Ascending aorta (tissue), 2 donors: ENCODE results near the gene RET. TPM values are rescaled to one million over a fixed set of nuclear protein-coding genes. Genes with fewer than 3 reads are reported as not detected.

Source experiments
- DNase-seq, 2 donors: peaks; one replicate each; pipeline ENCODE4 v3.0.0-alpha.2; 2019; ENCODE audit warnings: low spot score in 2 of 2
- H3K27ac ChIP-seq, 2 donors: fragments of 200-600 bp; sonication (generic); one replicate each; pipeline ENCODE4 v1.5.1; 2016 to 2017; ENCODE audit warnings: mild to moderate bottlenecking in 1 of 2
- H3K27me3 ChIP-seq: fragments of 200-600 bp; sonication (generic); one replicate; pipeline ENCODE4 v1.5.1; 2017
- H3K36me3 ChIP-seq, 2 donors: fragments of 200-600 bp; sonication (generic); one replicate each; pipeline ENCODE4 v1.5.1; 2016
- H3K4me1 ChIP-seq, 2 donors: fragments of 200-600 bp; sonication (generic); one replicate each; pipeline ENCODE4 v1.5.1; 2016 to 2017; ENCODE audit warnings: mild to moderate bottlenecking in 1 of 2
- H3K4me3 ChIP-seq, 2 donors: fragments of 200-600 bp; sonication (generic); one replicate each; pipeline ENCODE4 v1.5.1; 2016 to 2017; ENCODE audit warnings: mild to moderate bottlenecking in 1 of 2
- H3K9me3 ChIP-seq, 2 donors: fragments of 200-600 bp; sonication (generic); one replicate each; pipeline ENCODE4 v1.5.1; 2016
- CTCF ChIP-seq, 3 experiments: fragments of 200-600 bp in 2 of 3; fragments of 450-650 bp in 1 of 3; sonication (generic) in 2 of 3; IDR thresholded peaks; one replicate each; pipeline ENCODE4 v1.5.1; 2016 to 2019; ENCODE audit warnings: antibody characterized with exemption in 3 of 3, mild to moderate bottlenecking in 1 of 3, moderate library complexity in 1 of 3
- intact Hi-C: fragments of 100-400 bp; cut with DNase I; formaldehyde crosslinking; loops from one replicate; pipeline ENCODE4 v1.15.1; 2023
- total RNA-seq: library from RNA; depleted of rRNA; stranded (reverse); fragments of >200 nt; gene quantifications from one replicate; pipeline ENCODE4 v1.1.0, GENCODE V29; 2016

Gene RET
- not detected for total RNA-seq

DNA sequence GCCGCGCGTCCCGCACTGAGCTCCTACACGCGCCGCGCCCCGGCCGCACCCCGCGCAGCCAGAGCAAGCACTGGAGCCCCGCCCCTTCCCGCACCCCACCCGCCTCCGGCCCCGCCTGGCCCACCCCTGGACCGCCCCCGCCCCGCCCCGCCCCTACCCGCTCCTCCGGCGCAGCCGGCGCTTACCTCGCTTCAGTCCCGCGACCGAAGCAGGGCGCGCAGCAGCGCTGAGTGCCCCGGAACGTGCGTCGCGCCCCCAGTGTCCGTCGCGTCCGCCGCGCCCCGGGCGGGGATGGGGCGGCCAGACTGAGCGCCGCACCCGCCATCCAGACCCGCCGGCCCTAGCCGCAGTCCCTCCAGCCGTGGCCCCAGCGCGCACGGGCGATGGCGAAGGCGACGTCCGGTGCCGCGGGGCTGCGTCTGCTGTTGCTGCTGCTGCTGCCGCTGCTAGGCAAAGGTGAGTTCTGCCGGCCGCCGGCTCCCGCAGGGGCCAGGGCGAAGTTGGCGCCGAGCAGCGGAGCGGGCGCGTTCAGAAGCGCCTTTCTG is at the start of gene RET:
Gene RET, plus strand, starts transcription at position 194 of the 545 bp plus-strand sequence. Its CDS starts 190 bp downstream, at position 384.
- intact Hi-C loops, result no loop called here
- H3K27me3 ChIP-seq, result peaks cover 8% of the 10 kb centered on the region
- TF ChIP-seq CTCF (IDR thresholded peaks at IDR 0.05), result no peak

DNA sequence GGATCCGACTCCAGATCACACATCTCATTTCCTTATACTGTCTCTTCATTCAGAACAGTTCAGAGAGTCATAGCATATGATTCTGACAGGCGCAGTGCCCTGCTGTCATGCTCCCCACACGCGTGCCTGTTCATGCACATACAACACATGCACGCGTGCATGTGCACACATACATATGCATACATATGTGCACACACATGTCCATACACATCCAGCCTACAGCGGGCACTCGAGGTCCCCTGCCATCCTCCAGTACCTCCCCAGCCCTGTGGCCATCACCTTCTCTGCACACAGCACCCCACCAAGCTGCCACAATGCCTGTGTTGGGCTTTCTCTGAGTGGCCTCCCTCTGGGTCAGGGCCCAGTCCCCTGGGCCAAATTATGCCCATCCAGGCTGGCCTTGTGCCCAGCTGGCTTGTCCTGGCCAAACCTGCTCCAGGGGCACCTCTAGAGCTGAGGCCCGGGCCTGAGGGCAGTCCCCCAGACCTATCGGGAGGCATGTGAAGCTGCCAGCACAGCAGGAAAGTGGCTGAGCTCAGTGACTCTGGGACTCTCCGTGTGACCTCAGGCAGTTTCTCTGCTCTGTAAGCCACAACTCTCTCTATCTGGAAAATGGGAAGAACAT is 49.4 kb upstream of the RET start:
- Histone ChIP-seq H3K27me3 (no peaks in the 10 kb centered on the region), H3K27ac (no peak overlapping the region), H3K36me3 (no peaks in the 10 kb centered on the region), H3K4me3 (no peak overlapping the region), H3K9me3 (peaks cover 4 to 8% of the 10 kb centered on the region in 2 donors), H3K4me1 (no peaks in the 10 kb centered on the region)
- TF ChIP-seq CTCF (IDR thresholded peaks at IDR 0.05), result no peak
- intact Hi-C loops, result no loop called here
- DNase-seq, result no peak

More for the DNA sequence above, at the start of gene RET:
- no peaks in the 10 kb centered on the region for H3K9me3 ChIP-seq
- H3K36me3 ChIP-seq, result no peaks in the 10 kb centered on the region
- H3K27ac ChIP-seq, result no peak within 1 kb of the TSS
- H3K4me1 ChIP-seq, result peaks cover 0 to 4% of the 10 kb centered on the region in 2 donors
- DNase-seq, result no peak
- H3K4me3 ChIP-seq, result peak within 1 kb of the TSS; percentile 50 to 62

DNA sequence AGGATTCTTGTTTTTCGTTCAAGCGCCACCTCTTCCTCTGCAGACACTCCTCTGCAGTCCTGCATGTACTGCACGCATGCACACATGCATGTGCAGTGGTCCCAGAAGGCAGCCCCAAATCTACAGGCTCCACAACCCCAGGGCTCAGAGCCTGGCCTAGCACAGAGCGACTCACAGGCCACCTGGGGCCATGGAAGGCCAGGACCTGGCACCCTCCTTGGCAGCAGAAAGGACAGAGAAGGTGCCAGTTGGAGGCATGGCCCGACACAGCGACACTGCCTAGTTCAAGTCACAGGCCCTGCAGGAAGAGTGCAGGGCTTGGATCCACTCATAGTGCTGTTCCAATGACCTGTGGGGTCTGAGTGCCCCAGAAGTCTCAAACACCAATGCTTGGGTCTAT is 48.7 kb upstream of the RET start:
- no peak for DNase-seq
- TF ChIP-seq CTCF (IDR thresholded peaks at IDR 0.05), result no peak
- intact Hi-C loops, result no loop called here
- no peaks in the 10 kb centered on the region for H3K4me1 ChIP-seq
- H3K27me3 ChIP-seq, result no peaks in the 10 kb centered on the region
- no peak overlapping the region for H3K4me3 ChIP-seq
- peaks cover 4 to 15% of the 10 kb centered on the region in 2 donors for H3K9me3 ChIP-seq
- no peaks in the 10 kb centered on the region for H3K36me3 ChIP-seq
- H3K27ac ChIP-seq, result no peak overlapping the region

GRCh38 chr10:43029043-43029442 is 47.8 kb upstream of the RET start:
- intact Hi-C loops, result no loop called here
- TF ChIP-seq CTCF (IDR thresholded peaks at IDR 0.05), result no peak
- Histone ChIP-seq H3K27me3 (no peaks in the 10 kb centered on the region), H3K4me3 (no peak overlapping the region), H3K36me3 (no peaks in the 10 kb centered on the region), H3K9me3 (peaks cover 4 to 17% of the 10 kb centered on the region in 2 donors), H3K27ac (no peak overlapping the region), H3K4me1 (no peaks in the 10 kb centered on the region)
- DNase-seq, result no peak

DNA sequence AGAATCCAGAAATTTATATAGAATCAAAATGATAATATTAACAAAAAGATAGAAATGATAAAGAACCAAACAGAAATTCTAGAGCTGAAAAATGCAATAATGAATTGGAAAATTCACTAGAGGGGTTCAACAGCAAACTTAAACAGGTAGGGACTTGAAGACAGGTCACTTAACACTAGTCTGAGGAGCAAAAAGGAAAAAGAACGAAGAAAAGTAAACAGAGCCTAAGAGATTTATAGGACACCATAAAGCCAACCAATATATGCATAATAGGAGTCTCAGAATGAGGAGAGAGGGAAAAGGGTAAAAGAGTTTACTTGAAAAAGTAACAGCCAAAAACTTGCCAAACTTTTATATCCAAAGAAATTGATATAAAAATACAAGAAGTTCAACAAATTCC is 44.3 kb upstream of the RET start:
- peaks cover 4 to 17% of the 10 kb centered on the region in 2 donors for H3K9me3 ChIP-seq
- H3K4me1 ChIP-seq, result no peaks in the 10 kb centered on the region
- no peak overlapping the region for H3K4me3 ChIP-seq
- no peaks in the 10 kb centered on the region for H3K36me3 ChIP-seq
- no peaks in the 10 kb centered on the region for H3K27me3 ChIP-seq
- DNase-seq, result no peak
- intact Hi-C loops, result no loop called here
- H3K27ac ChIP-seq, result no peak overlapping the region
- TF ChIP-seq CTCF (IDR thresholded peaks at IDR 0.05), result no peak
